GM20431 (cell line): ENCODE measurements around the gene SCFD2.

Experiments
- in situ Hi-C: fragments of 300-500 bp; cut with MseI, MboI; formaldehyde crosslinking; loops from one replicate; pipeline ENCODE4 v1.15.0; 2020; ENCODE audit warnings: low sequenced_read_pairs; ENCODE audit not compliant: unreplicated experiment

SCFD2 gene

DNA sequence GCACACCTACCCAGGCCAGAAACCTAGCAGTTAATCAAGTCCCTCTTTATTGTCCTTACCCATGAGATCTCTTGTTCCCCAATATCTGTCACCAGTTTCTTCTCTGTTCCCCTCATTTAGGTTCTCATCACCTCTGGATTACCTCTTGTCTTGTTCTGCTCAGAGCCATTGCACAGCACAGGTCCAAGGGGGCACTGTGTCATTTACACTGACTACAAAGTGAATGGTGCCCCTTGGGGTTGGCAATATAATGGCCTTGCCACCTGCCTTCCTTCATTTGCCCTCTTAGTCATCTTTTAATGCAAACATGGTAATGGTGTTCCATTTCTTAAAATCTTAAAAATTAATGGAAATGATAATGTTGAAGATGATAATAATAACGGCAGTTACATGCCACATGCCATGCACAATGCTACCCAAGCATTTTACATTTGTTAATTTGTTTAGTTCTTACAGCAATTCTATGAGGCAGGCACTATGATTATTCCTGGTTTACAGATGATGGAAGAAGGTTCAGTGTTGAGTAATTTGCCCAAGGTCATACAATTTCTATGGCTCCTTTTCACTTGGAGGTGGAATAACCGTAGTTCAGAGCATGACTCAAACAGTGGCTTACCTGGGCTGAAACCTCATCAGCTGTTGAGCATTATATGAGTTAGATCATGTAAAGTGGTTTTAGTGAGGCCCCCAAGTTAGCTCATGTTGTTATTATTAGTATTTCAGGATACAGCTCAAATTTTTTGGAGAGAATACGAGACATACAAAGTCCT lies 385.9 kb downstream of the SCFD2 start:
- in situ Hi-C loops = loop anchor here (25.0 kb wide), 2 partner anchors 418 to 593 kb away; no protein-coding TSS in a partner anchor

DNA sequence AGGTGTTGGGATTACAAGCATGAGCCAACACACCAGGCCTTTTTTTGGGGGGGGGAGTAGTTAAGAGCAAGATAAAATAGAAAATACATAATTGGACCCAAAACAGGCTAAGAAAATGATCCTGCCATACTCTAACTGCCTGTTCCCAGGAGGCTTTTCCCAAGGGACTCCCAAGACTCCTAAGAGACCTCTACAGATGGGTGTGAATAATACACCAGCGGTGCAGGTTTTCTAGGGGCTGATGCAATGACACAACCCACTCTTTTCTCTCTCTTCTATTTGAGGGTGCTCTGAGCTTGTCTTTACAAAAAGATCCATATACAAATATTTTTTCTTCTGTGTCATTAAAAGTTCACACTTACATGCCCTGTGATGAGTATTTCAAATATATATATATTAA lies 386.8 kb downstream of the SCFD2 start:
- in situ Hi-C loops = loop anchor here (25.0 kb wide), 2 partner anchors 417 to 592 kb away; no protein-coding TSS in a partner anchor

DNA sequence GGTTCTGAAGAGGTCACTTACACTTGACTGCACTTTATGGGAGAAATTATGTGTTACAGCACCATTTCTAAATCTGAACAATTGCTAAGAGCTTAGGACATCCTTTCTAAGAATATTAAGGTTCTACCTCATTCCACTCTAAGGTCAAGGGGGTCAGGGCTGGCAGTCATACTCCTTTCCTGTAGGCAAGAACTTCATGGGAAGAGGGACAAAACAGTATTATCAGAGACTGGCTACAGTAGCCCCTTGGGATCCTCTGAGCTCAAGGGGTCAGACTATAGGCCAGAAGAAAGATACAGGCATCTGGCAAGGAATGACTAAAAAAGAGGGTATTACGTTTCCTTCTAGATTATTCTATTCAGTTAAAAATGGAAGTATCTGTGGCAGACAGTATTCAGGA lies 388.6 kb downstream of the SCFD2 start:
- in situ Hi-C loops = loop anchor here (25.0 kb wide), 2 partner anchors 415 to 590 kb away; no protein-coding TSS in a partner anchor

DNA sequence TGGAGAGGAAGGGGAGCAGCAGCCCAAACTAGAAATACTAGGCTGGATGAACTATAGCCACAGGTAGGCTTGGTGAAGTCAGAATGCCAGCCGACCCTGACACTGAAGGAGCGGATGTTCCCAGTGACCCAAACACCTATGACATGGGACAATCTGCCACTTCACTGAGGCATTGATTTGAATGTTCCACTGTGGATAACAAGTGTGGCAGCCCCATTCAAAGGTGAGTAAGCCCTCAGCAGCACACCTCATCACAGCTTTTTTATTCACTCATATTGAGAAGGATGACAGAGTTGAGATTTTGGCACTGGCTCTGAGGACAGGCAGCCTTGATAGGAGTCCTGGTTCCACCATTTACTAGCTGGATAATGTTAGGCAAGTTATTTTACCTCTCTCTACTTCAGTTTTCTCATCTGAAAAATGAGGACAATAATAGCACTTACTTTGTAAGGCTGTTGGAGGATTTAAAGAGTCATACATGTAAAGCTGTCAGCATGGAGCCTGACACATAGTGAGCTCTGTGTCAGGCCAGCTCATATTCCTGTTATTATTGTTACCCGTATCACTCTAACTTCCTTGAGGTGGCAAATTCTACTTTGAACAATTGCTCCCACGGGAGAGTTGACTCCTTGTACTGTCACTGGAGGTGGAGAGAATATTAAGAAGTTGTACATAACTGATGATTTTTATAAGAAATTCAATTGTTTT lies 389.2 kb downstream of the SCFD2 start:
- in situ Hi-C loops = loop anchor here (25.0 kb wide), 2 partner anchors 414 to 589 kb away; no protein-coding TSS in a partner anchor

DNA sequence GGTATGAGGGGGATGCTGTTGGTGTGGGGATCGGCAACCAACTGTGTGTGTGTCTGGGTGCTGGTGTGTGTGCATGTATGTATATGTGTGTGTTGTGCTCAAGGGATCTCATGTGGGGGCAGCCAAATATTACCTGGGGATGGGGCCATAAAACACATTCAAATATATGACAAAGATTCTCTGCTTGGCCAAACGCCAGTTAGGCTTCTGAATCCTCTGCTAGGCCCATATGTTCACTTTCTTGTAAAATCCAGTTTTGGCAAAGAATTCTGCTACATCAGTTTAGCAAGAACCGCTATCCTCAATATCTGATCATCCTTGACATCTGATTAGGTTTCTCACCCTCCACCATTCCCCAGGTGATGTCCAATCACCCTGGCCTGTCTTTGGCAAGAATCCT lies 397.2 kb downstream of the SCFD2 start:
- in situ Hi-C loops = no loop called here

DNA sequence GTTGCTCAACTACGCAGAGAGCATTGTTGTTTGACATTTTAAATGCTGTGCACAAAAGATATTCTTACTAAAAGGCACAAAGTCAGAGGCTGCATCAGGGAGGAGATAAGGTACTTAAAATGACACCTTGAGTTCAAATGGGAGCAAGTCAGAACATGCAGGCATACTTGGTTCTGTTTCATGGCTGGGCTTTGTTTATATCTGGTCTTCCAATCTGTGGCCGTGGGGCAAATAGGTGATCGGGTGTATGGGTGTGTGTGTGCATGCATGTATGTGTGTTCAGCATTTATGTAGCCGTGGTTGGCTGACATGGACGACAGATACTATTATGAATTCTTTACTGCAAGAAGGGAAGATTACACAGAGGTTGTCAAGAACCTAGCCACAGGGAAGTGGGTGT lies 397.6 kb downstream of the SCFD2 start:
- in situ Hi-C loops = no loop called here

DNA sequence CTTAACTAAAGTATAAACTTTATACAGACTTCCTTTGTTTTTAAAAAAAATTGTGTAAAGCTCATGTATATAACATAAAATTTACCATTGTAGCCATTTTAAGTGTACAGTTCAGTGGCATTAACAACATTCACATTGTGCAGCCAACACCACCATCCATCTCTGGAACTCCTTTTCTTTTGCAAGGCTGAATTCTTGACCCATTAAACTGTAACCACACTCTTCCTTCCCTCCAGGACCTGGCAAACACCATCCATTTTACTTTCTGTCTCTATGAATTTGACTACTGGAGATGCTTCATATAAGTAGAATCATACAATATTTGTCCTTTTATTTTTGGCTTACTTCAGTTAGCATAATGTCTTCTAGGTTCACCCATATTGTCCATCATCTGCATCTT lies 399.1 kb downstream of the SCFD2 start:
- in situ Hi-C loops = no loop called here

DNA sequence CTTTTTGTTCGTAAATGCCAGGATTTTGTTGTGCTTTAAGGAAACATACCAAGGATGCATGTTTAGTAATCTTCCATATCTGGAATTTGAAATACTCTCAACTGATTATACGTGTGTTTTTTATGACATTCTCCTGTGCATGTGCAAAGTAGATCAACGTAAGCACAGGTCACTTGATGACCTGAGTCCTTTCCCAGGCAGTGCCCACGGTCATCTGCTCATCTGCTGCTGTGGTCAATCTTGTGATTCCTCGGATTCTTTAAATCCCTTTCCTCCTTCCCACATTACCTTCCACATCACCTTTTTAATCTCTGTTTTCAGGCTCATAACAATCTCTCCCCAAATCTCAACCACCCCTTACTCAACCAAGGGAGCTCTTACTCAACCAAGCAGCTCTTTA lies 399.7 kb downstream of the SCFD2 start:
- in situ Hi-C loops = no loop called here

DNA sequence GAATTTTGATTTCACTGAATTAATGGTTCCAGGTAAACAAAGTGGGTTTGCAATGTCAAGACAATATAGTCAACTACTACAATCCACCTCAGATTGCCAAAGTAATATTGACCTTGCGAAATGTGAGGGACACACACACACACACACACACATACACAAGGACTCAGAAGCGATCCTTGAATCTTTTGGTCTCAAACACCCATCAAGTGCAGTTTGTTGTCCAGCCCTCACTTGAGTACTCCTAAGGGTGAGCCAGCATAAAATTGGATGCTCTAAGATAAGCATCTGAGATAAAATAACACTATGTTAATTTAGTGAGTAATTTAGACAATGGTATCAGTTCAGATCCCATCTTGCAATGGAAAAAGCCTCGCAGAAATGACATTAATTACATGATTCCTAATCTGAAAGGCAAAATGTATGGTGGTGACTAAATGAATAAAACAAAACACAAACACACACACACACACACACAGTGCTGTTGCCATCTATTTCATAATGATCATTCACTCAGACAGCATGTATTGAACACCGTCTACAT lies 401.2 kb downstream of the SCFD2 start:
- in situ Hi-C loops = no loop called here

DNA sequence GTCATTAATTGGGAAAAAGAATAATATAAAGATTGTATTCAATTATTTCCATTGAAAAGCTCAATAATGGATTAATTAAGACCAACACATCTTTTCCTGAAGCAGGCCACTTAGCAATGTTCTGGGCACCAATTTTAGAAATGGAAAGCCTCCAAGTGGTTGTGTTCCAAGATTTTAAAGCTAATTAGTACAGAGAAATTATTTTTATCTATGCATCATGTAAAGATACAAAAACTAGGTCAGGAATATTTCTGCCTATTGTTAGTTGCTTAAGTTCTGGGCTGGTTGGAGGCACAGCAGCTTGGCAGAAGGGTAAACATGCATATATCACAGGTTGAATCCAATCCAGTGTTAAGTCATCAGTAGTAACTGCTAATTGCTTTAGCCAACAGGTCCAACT lies 401.9 kb downstream of the SCFD2 start:
- in situ Hi-C loops = no loop called here

DNA sequence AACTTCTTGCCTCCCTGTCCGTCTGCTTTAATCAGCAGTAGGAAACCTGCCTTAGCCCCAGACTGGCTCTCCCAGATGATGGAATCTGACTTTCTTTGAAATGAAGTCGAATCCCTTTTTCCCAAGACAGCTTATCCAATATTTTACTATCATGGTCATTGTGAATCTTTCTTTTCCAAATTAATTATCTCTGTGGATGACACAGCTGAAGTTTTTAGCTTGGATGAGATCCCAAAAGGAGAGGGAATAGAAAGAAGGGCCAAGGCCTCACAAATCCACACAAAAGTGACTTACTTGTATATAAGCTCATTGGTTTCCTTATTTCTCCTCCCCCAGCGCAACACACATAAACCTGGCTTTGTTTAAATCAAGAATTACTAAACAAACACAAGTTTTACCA lies 403.1 kb downstream of the SCFD2 start:
- in situ Hi-C loops = no loop called here

DNA sequence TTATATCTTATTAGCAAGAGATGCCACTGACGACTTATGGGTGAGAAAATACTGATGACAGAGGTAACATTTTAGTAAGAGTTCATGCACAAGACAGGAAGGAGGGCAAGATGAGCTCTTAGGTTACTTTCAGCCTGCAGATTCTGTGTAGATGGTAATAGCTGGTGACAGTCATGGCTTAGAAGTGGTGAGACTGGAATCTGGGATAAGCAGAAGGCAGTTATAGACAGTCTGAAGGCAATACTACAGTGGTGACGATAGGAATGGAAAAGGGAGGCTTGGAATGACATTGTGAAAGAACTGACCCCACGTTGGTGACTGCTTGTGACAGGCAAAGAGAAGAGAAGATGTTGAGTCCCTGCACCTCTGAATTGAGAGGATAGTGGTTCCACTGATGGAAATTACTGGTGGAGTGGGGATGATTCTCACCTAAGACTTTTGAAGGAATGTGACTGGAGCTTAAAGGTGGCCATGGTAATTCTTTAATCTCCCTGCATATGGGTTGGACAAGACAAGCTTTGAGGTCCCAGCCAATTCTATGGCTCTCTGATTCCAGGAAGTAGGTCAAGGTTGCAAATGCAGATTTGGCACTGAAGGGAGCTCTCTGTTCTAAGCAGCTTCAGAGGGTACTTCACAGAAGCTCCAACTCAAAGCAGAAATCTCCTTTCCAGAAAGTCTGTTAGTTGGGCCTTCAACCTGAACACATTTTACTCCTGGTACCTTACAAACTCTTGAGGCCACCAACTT lies 404.0 kb downstream of the SCFD2 start:
- in situ Hi-C loops = no loop called here

DNA sequence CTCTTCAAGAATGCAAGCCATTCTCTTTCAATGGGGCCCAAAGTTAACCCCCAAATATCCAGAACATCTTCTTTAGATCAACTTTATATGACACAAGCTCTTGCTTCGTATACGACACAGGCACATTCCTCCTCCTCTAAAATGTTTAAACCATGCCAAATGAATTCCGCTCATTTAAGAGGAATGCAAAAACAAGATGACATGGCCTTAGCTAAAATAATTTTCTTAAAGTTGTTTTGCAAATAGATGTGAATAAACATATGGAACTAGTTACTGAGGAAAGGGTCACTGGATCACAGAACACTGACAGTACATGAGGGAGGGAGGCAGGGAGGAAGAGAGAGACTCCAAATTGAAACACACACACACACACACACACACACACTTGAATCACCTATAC lies 406.3 kb downstream of the SCFD2 start:
- in situ Hi-C loops = no loop called here

DNA sequence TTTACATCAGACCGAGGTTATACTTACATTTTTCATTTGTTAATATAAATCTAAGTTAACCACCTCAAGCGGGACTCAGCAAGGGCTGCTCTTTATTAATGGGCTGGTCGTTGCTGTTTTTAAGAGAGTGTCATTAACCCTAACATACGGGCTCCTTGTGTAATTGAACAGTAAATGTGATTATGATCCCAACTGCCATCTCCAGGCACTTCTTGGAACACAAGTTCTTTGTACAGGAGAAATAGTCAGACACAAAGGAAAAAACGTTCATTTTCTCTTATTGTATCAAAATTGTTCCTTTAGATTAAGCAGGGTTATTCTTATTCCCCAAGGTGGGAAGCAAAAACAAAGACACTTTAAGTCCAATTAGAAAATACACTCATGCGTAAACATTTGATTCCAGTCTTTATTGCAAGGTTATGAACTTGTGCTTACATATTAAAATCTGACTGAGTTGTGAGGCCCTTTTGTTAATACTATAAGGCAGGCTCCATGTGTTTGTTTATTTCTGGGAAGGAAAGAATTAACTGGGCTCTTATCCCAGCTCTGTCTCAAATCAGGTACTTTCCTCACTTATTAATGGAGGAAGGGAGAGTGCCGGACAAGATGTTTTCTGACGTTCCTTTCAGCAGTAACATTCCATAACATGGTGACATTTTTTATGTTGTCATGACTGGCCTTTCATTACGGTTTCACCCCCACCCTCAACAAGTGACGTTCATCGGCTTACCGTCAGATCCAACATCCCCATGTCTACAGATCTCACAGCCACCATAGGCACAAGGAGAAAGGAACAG lies 407.8 kb downstream of the SCFD2 start:
- in situ Hi-C loops = no loop called here

DNA sequence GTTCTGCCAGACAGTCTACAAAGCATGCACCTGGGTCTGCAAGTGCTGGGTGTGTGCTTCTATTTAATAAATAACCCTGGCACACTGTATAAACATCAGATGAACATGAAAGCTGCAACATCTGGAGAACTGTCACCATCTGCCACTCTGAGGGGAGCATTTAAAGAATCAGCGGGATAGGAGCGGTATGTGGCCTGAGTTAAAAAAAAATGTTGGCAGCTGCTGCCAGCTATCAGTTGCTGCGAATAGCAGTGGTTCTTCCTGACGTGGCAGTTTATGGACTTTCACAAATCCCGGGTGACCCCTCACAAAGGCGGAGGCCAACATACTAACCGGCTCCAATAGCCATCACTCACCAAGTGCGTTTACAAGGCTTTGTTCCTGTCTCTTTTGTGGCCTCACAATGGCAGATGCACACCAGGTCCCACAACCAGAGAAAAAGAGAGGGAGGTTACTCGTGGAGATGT lies 408.6 kb downstream of the SCFD2 start:
- in situ Hi-C loops = no loop called here

DNA sequence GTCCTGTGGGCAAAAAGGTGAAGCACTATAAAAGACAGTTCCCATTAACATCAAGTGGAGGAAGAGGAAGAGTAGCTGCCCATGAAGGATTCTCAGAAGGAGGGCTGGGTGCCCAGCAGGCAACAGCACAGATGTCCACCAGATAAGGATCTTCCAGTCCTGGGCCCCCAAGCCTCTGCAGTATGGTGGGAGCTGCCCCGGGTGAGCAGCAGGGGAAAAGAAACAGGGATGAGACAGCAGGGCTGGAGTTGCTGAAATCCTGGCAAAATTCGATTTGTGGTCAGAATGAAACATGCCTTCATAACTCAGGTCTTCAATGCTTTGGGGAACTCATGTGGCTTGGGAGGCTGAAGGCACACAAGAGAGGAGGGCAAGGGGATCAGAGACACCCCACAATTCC lies 409.2 kb downstream of the SCFD2 start:
- in situ Hi-C loops = no loop called here

DNA sequence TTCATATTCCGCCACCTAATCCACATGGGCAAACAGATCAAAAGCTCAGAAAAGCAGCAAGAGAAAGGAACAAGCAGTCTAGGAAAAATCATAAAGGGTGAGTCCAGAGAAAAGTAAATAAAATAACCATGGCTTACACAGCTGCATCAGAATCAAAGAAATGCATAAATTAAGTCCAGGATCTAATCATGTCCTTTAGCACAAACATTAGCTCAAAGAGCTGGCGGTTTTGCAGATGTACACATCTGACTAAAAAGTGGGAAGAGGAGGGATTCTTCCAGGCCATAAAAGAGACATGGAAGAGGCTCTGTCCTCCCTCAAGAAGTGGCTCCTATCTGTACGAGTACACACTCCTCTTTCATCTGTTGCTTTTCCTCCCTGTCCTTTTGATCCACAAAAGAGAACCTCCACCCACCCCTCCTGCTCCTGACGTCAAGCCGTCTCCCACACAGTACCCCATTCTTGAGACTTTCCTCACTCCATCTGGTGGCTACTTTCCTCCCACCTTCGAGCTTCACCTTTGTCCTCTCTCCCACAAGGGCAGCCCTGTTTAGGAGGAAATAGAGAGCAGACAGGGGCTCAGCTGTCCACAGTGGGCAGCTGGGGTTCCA lies 411.2 kb downstream of the SCFD2 start:
- in situ Hi-C loops = no loop called here

DNA sequence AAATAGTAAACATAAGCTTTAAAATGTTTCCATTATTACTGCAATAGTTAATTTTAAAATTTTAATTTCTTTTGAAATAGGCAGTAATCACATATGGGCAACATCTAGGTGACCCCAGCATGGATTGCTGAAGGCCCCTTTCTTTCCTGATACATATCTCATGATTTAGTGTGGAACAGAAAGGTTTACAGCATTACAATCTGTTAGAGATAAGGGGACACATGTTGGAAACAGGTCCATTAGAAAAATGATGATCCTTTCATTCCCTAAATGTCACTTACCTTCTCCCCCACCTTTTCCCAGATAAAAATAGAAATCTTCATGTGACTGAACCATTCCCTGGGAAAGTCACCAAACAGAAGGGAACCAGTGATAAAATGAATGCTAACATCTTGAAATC lies 413.3 kb downstream of the SCFD2 start:
- in situ Hi-C loops = no loop called here

DNA sequence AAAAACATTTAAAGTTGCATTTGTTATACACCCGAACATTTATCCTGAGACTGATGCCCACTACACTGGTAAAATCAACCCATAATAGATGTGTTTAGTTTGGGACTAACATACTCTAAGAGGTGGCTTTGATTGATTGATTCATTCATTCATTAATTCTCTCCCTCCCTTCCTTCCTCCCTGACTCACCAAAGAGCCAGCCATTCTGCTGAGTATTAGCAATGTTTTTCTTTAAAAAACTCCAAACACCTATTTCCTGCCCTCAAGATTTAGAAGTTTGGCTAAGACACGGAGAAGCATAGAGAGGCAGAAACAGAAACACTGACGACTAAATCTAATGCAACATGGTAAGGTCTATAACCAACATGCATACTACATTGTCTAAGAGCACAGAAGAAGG lies 414.8 kb downstream of the SCFD2 start:
- in situ Hi-C loops = no loop called here
